GM18870 (cell line): Measurements from ENCODE around the gene FNDC1.
A peak's percentile ranks its signal among the peaks of the same experiment; 100 is the strongest.
"Not testable (repeated sequence)": the region's sequence is repeated elsewhere in the genome, so short reads cannot be mapped to it uniquely, and the experiment has no call there.

Experiments used
- ATAC-seq: cut with Tn5 transposase; IDR thresholded peaks from one replicate; pipeline ENCODE4 v1.9.1; 2021; ENCODE audit warnings: moderate library complexity; ENCODE audit not compliant: unreplicated experiment

The FNDC1 gene

GRCh38 chr6:159169193-159169555, at the start of gene FNDC1:
Gene FNDC1 (plus strand): TSS chr6:159169400. CDS start chr6:159169597, 197 bp downstream.
- ATAC-seq: no peak

GRCh38 chr6:159119791-159120190, 49.4 kb upstream of the FNDC1 start:
- ATAC-seq: no peak

- no peak for ATAC-seq
These were observed 47.7 kb upstream of the FNDC1 start for GRCh38 chr6:159121486-159121885.

- no peak for ATAC-seq
These were observed 46.7 kb upstream of the FNDC1 start for GRCh38 chr6:159122453-159122852.

GRCh38 chr6:159123831-159124230, 45.4 kb upstream of the FNDC1 start:
- not testable (repeated sequence) for ATAC-seq

GRCh38 chr6:159125014-159125609, 44.1 kb upstream of the FNDC1 start:
- ATAC-seq: no peak

- no peak for ATAC-seq
These were observed 43.2 kb upstream of the FNDC1 start for GRCh38 chr6:159125951-159126352.

- no peak for ATAC-seq
These were observed 42.6 kb upstream of the FNDC1 start for GRCh38 chr6:159126590-159126989.

- no peak for ATAC-seq
These were observed 41.5 kb upstream of the FNDC1 start for GRCh38 chr6:159127701-159128100.

- no peak for ATAC-seq
These were observed 40.2 kb upstream of the FNDC1 start for GRCh38 chr6:159128978-159129377.

GRCh38 chr6:159130846-159131245, 38.4 kb upstream of the FNDC1 start:
- ATAC-seq: no peak

- ATAC-seq: no peak
These were observed 37.5 kb upstream of the FNDC1 start for GRCh38 chr6:159131709-159132108.

- no peak for ATAC-seq
These were observed 36.5 kb upstream of the FNDC1 start for GRCh38 chr6:159132664-159133063.

- peak; percentile 70 for ATAC-seq
These were observed 34.4 kb upstream of the FNDC1 start for GRCh38 chr6:159134701-159135364.

GRCh38 chr6:159137676-159138075, 31.5 kb upstream of the FNDC1 start:
- ATAC-seq: no peak

- no peak for ATAC-seq
These were observed 26.7 kb upstream of the FNDC1 start for GRCh38 chr6:159142531-159142930.

GRCh38 chr6:159148641-159149040, 20.6 kb upstream of the FNDC1 start:
- ATAC-seq: no peak

GRCh38 chr6:159149641-159150040, 19.6 kb upstream of the FNDC1 start:
- no peak for ATAC-seq

- no peak for ATAC-seq
These were observed 17.8 kb upstream of the FNDC1 start for GRCh38 chr6:159151266-159151855.

GRCh38 chr6:159152041-159152440, 17.2 kb upstream of the FNDC1 start:
- no peak for ATAC-seq

- no peak for ATAC-seq
These were observed 16.4 kb upstream of the FNDC1 start for GRCh38 chr6:159152782-159153181.

GRCh38 chr6:159155679-159156078, 13.5 kb upstream of the FNDC1 start:
- ATAC-seq: no peak
